ENCODE results near the gene NF2. TPM values are rescaled to one million over a fixed set of nuclear protein-coding genes. Genes with fewer than 3 reads are reported as not detected.

NF2 gene
- total RNA-seq, 1 experiment from 2014 or later = 132 TPM

- BruUV-seq (replicated peaks) = no TSS peak
- CTCF ChIA-PET = no interaction called here
- H3K27ac Mint-ChIP-seq (ENCODE audit: unreplicated experiment) = no peak overlapping the region
- H3K9me3 Mint-ChIP-seq (ENCODE audit: low read depth, unreplicated experiment) = no peaks in the 10 kb centered on the region
- intact Hi-C loops (cut with micrococcal nuclease; ENCODE audit: unreplicated experiment) = no loop called here
- peak overlapping the region; percentile 25 for H3K4me3 Mint-ChIP-seq (ENCODE audit: low read depth, unreplicated experiment)
- peaks cover 76% of the 10 kb centered on the region for H3K27me3 Mint-ChIP-seq (ENCODE audit: unreplicated experiment)
- DNase-seq = no peak
- H3K4me1 Mint-ChIP-seq (ENCODE audit: low read depth, unreplicated experiment) = peaks cover 12% of the 10 kb centered on the region
- no peak for TF ChIP-seq CTCF (IDR thresholded peaks at IDR 0.05; ENCODE audit: unreplicated experiment)
- H3K36me3 Mint-ChIP-seq (ENCODE audit: insufficient read depth, unreplicated experiment) = peaks cover 25% of the 10 kb centered on the region
Observed at GRCh38 chr22:29720811-29721323, 117.4 kb downstream of the NF2 start.

DNA sequence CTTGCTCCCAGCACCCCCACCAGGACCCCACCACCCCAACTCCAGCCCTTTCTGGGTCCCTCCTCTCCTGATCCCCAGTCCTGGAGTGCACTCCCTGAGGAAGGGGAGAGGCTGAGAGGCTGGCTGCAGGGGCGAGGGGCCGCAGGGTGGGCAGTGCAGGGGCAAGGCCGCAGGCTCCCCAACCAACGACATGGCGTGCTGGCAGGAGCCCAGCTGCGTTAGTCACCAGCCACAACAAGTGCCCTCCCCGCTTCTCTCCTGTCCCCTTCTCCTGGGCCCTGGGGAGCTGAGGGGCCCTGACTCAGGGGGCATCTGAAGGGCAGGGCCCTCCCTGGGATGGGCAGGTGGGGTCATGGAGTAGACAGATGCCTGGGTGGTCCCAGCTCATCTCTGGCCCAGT is 118.7 kb downstream of the NF2 start:
- Mint-ChIP-seq H3K27me3 (ENCODE audit: unreplicated experiment) (peaks cover 63% of the 10 kb centered on the region), H3K36me3 (ENCODE audit: insufficient read depth, unreplicated experiment) (peaks cover 17% of the 10 kb centered on the region), H3K4me3 (ENCODE audit: low read depth, unreplicated experiment) (no peak overlapping the region), H3K27ac (ENCODE audit: unreplicated experiment) (no peak overlapping the region), H3K9me3 (ENCODE audit: low read depth, unreplicated experiment) (no peaks in the 10 kb centered on the region), H3K4me1 (ENCODE audit: low read depth, unreplicated experiment) (no peaks in the 10 kb centered on the region)
- DNase-seq = peak; percentile 44
- BruUV-seq (replicated peaks) = no TSS peak
- intact Hi-C loops (cut with micrococcal nuclease; ENCODE audit: unreplicated experiment) = no loop called here
- TF ChIP-seq CTCF (IDR thresholded peaks at IDR 0.05; ENCODE audit: unreplicated experiment) = no peak
- CTCF ChIA-PET = no interaction called here

GRCh38 chr22:29722587-29722986 is 119.2 kb downstream of the NF2 start:
- H3K36me3 Mint-ChIP-seq (ENCODE audit: insufficient read depth, unreplicated experiment) = peaks cover 17% of the 10 kb centered on the region
- no peak for TF ChIP-seq CTCF (IDR thresholded peaks at IDR 0.05; ENCODE audit: unreplicated experiment)
- CTCF ChIA-PET = no interaction called here
- H3K9me3 Mint-ChIP-seq (ENCODE audit: low read depth, unreplicated experiment) = no peaks in the 10 kb centered on the region
- no peak for DNase-seq
- H3K4me3 Mint-ChIP-seq (ENCODE audit: low read depth, unreplicated experiment) = no peak overlapping the region
- no TSS peak for BruUV-seq (replicated peaks)
- no peaks in the 10 kb centered on the region for H3K4me1 Mint-ChIP-seq (ENCODE audit: low read depth, unreplicated experiment)
- intact Hi-C loops (cut with micrococcal nuclease; ENCODE audit: unreplicated experiment) = no loop called here
- no peak overlapping the region for H3K27ac Mint-ChIP-seq (ENCODE audit: unreplicated experiment)
- peaks cover 59% of the 10 kb centered on the region for H3K27me3 Mint-ChIP-seq (ENCODE audit: unreplicated experiment)

DNA sequence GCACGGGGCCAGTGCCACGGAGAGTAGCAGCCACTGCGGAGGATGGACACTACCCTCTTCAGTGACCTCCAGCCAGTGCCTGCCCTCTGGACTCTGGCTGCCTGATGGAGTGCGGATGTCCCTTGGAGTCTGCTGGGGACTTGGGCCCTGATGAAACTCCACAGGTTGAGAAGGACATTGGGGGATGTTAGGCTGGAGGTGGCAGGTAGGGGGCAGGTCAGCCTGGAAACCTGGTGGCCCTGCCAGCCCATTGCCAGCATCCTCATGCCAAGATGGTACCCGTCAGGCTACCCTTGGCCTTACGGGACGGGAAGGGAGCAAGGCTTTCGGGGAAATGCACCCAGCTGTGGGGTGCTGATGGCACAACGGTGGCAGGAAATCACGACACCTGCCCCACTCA is 120.3 kb downstream of the NF2 start:
- Mint-ChIP-seq H3K4me3 (ENCODE audit: low read depth, unreplicated experiment) (no peak overlapping the region), H3K36me3 (ENCODE audit: insufficient read depth, unreplicated experiment) (peaks cover 19% of the 10 kb centered on the region), H3K4me1 (ENCODE audit: low read depth, unreplicated experiment) (no peaks in the 10 kb centered on the region), H3K9me3 (ENCODE audit: low read depth, unreplicated experiment) (no peaks in the 10 kb centered on the region), H3K27ac (ENCODE audit: unreplicated experiment) (no peak overlapping the region), H3K27me3 (ENCODE audit: unreplicated experiment) (peaks cover 47% of the 10 kb centered on the region)
- CTCF ChIA-PET = no interaction called here
- DNase-seq = no peak
- no TSS peak for BruUV-seq (replicated peaks)
- intact Hi-C loops (cut with micrococcal nuclease; ENCODE audit: unreplicated experiment) = no loop called here
- no peak for TF ChIP-seq CTCF (IDR thresholded peaks at IDR 0.05; ENCODE audit: unreplicated experiment)

Data from Calu3 (cell line).